HG03135 (cell line): Measurements from ENCODE around the gene RBMY1J.
"Not testable (repeated sequence)": the region's sequence is repeated elsewhere in the genome, so short reads cannot be mapped to it uniquely, and the experiment has no call there.

Source experiments
- ATAC-seq: cut with Tn5 transposase; IDR thresholded peaks from one replicate; pipeline ENCODE4 v1.9.1; 2021; ENCODE audit warnings: mild to moderate bottlenecking, moderate library complexity; ENCODE audit not compliant: unreplicated experiment

RBMY1J gene

GRCh38 chrY:22403110-22403509, at the start of gene RBMY1J:
RBMY1J (plus strand) TSS chrY:22403410; CDS start chrY:22405448, 2,038 bp downstream.
- not testable (repeated sequence) for ATAC-seq

- no peak for ATAC-seq
Measured at GRCh38 chrY:22367416-22367815, 35.8 kb upstream of the RBMY1J start.

- no peak for ATAC-seq
Measured at GRCh38 chrY:22370623-22371022, 32.6 kb upstream of the RBMY1J start.

- no peak for ATAC-seq
Measured at GRCh38 chrY:22373494-22373893, 29.7 kb upstream of the RBMY1J start.

GRCh38 chrY:22444718-22445396, 41.6 kb downstream of the RBMY1J start:
- ATAC-seq: not testable (repeated sequence)

GRCh38 chrY:22455522-22455921, 52.3 kb downstream of the RBMY1J start:
- ATAC-seq: not testable (repeated sequence)

- not testable (repeated sequence) for ATAC-seq
Measured at GRCh38 chrY:22461962-22462361, 58.8 kb downstream of the RBMY1J start.
